ENCODE results near the gene NPTXR.

The NPTXR gene

GRCh38 chr22:38872831-38873248 is 29.0 kb upstream of the NPTXR start:
- TF ChIP-seq, protein P1, sequence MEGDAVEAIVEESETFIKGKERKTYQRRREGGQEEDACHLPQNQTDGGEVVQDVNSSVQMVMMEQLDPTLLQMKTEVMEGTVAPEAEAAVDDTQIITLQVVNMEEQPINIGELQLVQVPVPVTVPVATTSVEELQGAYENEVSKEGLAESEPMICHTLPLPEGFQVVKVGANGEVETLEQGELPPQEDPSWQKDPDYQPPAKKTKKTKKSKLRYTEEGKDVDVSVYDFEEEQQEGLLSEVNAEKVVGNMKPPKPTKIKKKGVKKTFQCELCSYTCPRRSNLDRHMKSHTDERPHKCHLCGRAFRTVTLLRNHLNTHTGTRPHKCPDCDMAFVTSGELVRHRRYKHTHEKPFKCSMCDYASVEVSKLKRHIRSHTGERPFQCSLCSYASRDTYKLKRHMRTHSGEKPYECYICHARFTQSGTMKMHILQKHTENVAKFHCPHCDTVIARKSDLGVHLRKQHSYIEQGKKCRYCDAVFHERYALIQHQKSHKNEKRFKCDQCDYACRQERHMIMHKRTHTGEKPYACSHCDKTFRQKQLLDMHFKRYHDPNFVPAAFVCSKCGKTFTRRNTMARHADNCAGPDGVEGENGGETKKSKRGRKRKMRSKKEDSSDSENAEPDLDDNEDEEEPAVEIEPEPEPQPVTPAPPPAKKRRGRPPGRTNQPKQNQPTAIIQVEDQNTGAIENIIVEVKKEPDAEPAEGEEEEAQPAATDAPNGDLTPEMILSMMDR (conservative IDR thresholded peaks at IDR 0.05; ENCODE audit: low read depth) = no peak
- H3K27ac ChIP-seq = peak overlapping the region; percentile 79; the same call in 1 of the 2 replicates
- ChIA-PET POLR2A (ENCODE audit: low non-redundant PET) (no interaction called here), CTCF (no interaction called here)
- no peak for DNase-seq (ENCODE audit: low spot score)

DNA sequence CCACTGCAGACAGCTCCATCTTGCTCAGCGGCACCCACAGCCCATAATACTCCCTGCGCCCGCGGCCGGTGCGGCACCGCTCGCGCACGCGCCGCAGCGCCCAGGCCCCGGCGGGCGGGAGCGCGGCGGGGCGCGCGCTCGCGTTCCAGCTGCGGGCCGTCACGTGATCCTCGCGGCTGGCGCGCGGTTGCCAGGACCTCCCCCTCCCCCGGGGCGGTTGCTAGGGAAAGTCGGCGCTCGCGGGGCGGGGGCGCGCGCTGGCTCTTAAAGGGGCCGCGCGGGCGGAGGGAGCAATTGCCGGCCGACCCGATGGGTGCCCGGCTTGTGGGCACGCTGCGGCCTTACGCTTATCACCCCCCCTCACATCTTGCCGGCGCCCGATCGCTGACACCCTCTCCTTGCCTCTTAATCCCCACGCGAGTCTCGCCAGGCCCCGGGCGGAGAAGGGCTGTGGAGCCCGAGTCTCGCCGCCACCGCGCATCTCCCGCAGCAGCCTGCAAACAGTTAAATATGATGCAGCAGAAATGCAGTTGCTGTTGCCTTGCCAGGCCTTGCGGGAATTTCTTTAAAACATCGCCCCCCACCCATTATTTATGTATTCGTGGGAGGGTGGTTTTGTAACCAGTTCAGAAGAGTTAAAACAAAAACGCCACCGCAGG is 28.5 kb upstream of the NPTXR start, which contains the start of gene CBX6:
TSS of gene CBX6 (minus strand) at position 45 of the 659 bp plus-strand sequence. CDS start at position 19, 26 bp downstream.
- POLR2A ChIA-PET (ENCODE audit: low non-redundant PET) = no interaction called here
- H3K27ac ChIP-seq = peak within 1 kb of the TSS; percentile 79
- TF ChIP-seq, protein P1 (conservative IDR thresholded peaks at IDR 0.05; ENCODE audit: low read depth) = no peak
- DNase-seq (ENCODE audit: low spot score) = peak; percentile 90
- CTCF ChIA-PET = interaction anchor here (2.4 kb wide), 1 partner anchor 131 kb away, joined by 14 read pairs; no protein-coding TSS in a partner anchor

DNA sequence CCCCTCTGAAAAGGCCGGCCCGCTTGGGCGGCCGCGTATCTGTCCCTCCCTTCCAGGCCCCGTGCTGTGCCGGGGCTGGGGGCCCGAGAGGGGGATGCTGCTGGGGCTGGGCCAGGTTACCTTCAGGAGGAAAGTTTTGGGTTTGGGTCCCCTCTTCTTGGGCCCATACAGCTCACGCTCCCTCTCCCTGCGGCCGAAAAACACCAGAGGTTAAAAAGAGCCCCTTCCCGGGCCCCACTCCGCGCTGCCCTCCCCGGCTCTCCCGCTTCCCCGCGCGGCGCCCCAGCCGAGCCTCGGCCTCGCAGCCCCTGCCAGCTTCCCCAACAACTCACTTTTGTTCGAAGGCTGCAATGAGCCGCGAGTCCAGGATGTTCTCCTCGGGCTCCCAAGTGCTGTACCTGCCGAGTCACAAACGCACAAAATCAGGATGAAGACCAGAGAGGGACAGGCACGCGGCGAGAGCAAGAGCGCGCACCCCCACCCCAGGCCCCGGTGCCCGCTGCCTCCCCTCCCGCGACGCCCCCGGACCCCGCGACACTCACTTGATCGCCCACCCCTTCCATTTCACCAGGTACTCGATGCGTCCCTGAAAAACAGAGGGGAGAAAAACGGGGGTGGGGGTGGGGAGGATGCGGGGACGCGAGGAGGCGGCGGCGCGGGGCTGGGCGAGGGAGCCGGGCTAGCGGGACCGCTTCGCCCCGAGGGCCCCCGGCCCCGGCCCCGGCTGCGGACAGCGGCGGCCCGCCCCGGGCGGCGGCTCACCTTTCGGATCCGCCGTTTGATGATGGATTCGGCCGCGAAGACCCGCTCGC is 27.7 kb upstream of the NPTXR start:
- no peak for DNase-seq (ENCODE audit: low spot score)
- ChIA-PET CTCF (interaction anchor here (1.2 to 2.4 kb wide), 2 partner anchors 131 to 278 kb away, joined by 4 to 14 read pairs; no protein-coding TSS in a partner anchor), POLR2A (ENCODE audit: low non-redundant PET) (no interaction called here)
- TF ChIP-seq, protein P1 (conservative IDR thresholded peaks at IDR 0.05; ENCODE audit: low read depth) = no peak
- peak overlapping the region; percentile 79 for H3K27ac ChIP-seq

DNA sequence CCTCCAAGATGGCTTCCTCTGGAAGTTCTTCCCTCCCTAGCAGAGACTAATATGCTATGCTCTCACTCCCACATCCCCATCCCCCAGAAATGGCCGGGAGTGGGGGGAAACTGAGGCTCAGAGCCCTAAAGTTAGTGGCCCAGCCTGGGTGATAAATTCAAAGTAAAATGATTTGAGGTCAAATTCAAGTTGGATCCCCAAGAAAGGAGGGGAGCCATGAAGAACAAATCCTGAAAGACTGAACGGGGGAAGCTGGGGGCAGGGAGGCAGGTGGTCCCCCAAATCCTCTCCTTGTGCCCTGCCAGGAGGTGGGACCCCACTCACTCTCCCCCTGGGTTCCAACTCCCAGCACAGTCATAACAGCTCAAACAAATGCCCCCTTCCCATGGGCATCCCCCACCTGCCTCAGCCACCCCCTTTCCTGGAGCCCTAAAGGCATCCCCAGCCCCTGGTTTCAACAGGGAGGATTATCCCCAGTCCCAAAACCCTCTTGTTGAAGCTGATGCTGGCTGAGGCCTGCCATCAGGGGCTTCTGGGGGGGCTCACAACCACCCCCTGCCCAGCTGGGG is 27.0 kb upstream of the NPTXR start:
- H3K27ac ChIP-seq = peak overlapping the region; percentile 79
- ChIA-PET CTCF (interaction anchor here (1.0 to 2.4 kb wide), 7 partner anchors 9 to 278 kb away, joined by 4 to 14 read pairs (median 4); partner anchors contain the start of genes APOBEC3B and APOBEC3C), POLR2A (ENCODE audit: low non-redundant PET) (no interaction called here)
- no peak for DNase-seq (ENCODE audit: low spot score)
- TF ChIP-seq, protein P1 (conservative IDR thresholded peaks at IDR 0.05; ENCODE audit: low read depth) = no peak

DNA sequence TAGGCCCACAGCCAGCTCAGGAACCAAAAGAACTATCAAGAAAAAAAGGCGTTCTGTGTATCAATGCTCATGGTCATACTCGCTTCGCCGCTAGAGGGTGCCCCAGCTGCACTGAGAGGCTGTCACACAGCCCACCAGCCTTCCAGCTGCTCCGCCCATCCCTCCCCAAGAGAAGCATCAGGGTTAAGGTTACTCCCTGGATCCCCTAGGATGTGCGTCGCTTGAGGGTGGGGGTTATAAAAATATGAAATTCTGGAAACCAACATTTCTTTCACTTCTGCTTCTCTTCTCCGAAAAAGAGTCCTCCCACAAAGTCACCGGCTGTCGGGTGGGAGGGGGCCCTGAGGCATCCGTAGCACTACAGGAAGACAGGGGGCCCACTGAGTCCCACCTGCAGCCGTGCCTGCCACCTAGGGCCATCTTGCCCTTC is 26.5 kb upstream of the NPTXR start:
- TF ChIP-seq, protein P1 (conservative IDR thresholded peaks at IDR 0.05; ENCODE audit: low read depth) = peak; percentile 95
- DNase-seq (ENCODE audit: low spot score) = peak; percentile 59
- peak overlapping the region; percentile 79 for H3K27ac ChIP-seq
- POLR2A ChIA-PET (ENCODE audit: low non-redundant PET) = no interaction called here
- CTCF ChIA-PET = interaction anchor here (0.6 to 2.4 kb wide), 15 partner anchors 9 to 838 kb away, joined by 3 to 14 read pairs (median 4); partner anchors contain the start of genes APOBEC3B and APOBEC3C

DNA sequence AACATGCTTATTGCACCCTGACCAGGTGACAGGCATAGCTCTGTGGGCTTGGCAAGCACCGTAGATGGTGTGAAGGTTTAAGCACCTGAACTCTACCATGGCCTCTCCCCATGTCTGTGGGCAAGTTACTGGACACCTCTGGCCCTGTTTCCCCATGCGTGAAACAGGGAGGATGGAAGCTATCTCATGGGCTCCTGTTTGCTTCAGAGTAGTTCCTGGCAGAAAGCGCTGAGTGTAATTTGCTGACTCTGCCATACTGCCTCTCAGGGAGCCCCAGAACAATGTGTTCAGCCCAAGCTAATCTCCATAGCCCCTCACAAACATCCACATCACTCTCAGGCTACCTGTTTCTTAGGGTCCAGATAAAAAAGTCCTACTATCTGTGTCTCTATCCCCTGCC is 25.8 kb upstream of the NPTXR start:
- no peak for DNase-seq (ENCODE audit: low spot score)
- no peak overlapping the region for H3K27ac ChIP-seq
- TF ChIP-seq, protein P1 (conservative IDR thresholded peaks at IDR 0.05; ENCODE audit: low read depth) = no peak
- ChIA-PET CTCF (interaction anchor here (0.6 to 2.4 kb wide), 17 partner anchors 8 to 838 kb away, joined by 3 to 14 read pairs (median 4); partner anchors contain the start of genes APOBEC3B and APOBEC3C), POLR2A (ENCODE audit: low non-redundant PET) (no interaction called here)

All from RWPE1 (cell line).